Activated effector memory CD4-positive, alpha-beta T cell treated with Interleukin-2 at 50 U/mL for 16 hours (primary cell): ENCODE results near the gene CXCR1.
"Not testable (repeated sequence)": the region's sequence is repeated elsewhere in the genome, so short reads cannot be mapped to it uniquely, and the experiment has no call there.

Experiments
- DNase-seq: peaks from one replicate; pipeline ENCODE4 v3.0.0-alpha.2; 2020

The CXCR1 gene

GRCh38 chr2:218155953-218156479, 10.7 kb downstream of the CXCR1 start:
- no peak for DNase-seq

GRCh38 chr2:218152777-218153176, 14.0 kb downstream of the CXCR1 start:
- no peak for DNase-seq

DNA sequence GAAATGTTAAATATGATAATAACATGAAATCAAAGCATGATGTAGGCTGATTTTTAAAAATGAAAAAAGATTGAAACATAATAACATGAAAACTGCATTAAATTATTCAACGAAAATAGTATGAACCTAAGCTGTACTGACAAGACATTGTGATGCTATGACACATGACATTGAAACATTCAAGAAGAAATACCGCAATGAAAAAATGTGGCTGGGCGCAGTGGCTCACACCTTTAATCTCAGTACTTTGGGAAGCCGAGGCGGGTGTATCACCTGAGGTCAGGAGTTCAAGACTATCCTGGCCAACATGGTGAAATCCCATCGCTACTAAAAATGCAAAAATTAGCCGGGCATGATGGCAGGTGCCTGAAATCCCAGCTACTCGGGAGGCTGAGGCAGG, 14.6 kb downstream of the CXCR1 start:
- no peak for DNase-seq

DNA sequence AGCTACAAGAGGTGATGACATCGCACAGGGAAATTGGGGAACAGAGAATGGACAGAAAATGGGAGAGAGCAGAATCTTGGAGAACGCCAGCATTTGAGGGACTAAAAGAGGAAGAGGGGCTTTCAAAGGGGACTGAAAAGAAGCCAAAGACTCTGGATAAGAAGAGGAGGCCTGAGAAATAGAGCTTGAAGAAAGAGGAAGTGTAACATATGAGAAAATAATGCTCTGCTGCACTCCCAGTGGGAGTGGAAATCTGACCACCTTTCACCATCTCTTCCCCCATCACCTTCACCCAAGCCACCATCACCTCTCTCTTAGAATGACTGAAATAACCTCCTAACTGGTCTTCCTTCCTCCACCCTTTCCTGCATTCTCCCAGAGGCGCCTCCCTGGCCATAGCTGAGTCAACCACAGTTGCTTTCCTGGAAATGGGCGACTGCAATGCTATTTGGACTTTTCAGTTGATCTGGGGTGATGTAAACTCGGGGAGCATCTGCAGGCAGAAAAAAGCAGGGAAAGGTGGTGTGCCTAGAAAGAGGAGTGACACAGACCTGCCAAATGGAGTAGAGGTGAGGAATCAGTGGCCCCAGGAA, 16.8 kb downstream of the CXCR1 start:
- DNase-seq = no peak

DNA sequence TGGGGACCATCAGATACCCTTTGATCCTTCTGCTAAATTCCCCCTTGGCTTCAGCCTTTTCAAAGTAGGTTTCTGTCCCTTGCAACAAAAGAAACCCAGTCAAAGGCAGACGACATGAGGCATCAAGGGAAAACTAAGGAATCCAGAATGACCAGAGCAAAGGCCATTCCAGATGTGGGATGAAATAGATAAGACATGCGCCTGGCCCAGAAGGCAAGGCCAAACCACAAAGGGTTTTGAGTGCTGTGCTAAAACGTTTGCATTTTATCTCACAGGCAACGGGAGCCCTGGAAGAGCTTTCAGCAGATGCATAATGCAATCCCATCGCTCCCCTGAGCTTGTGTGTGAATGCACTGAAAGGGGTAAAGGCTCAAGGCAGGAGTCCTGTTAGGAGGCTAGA, 17.7 kb downstream of the CXCR1 start:
- DNase-seq = no peak

DNA sequence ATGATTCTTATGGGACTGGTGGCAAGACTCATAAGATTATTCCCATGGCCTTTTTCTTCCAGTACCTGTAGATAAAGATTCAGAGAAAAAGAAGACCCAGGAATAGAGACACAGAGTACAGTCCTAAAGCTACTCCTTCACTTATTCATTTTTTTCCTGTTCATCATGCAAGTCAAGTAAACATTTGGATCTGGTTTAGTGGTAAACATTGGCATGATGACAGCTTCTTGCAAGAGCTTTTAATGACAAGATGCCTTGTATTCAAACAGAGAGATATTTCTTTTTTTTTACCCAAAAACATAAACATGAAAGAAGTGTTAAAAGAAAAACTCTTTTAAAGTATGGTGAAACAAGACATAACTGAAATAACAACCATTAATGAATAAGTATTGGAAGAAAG, 20.7 kb downstream of the CXCR1 start:
- no peak for DNase-seq

GRCh38 chr2:218145124-218145523, 21.6 kb downstream of the CXCR1 start:
- DNase-seq = no peak

DNA sequence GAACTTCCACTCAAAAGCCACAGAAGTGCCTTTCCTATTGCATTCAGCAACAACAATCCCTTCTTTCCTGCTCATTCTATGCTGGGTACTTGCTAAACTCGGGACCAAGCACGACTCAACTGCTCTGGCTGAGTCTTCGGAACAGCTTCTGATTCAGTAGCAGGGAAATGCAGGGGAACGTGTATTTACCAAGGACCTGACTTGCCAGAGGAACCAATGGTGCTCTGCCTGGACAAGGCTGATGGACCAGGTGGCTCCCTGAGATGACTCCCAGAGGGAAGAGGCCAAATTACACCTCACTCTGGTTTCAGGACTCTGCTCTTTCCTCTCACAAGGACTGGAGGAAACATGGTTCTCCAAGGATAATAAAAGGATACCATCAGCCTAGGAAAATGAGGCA, 28.7 kb downstream of the CXCR1 start:
- no peak for DNase-seq

DNA sequence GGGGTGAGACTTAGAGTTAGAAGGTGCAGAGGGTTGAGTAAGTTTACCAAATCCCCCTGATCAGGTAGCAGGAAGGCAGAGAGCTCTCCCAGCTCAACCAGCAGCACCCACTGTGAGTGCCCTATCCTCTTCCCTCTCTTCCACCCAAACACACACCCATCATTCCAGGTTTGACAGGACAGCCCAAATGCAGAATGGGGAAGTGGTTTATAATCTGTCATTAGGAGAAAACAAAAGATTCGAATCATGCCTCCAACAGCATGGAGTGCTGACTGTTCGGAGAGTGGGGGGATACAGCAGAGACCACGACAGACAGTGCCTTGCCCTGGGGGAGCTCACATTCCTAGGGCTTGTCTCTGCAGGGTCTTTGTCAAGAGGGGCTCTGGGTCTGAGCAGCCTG, 29.2 kb downstream of the CXCR1 start:
- no peak for DNase-seq

DNA sequence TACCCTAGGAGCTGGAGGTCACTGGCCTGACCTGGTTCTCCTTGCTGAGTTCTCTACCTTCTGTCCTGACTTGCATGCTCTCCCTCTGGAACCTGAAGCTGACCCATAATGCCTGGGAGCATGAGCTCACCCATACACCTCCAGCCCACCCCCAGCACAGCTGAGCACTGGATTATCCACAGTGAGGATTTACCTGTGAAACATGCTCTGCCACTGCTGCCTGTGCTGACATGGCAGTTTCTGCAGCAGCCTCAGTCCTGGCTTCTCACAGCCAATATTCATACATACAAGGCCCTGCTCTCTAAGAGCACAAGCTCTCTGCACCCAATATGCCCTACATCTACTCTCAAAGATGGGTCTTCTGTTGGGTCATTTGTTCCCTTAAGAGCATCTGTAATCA, 35.9 kb downstream of the CXCR1 start:
- no peak for DNase-seq

DNA sequence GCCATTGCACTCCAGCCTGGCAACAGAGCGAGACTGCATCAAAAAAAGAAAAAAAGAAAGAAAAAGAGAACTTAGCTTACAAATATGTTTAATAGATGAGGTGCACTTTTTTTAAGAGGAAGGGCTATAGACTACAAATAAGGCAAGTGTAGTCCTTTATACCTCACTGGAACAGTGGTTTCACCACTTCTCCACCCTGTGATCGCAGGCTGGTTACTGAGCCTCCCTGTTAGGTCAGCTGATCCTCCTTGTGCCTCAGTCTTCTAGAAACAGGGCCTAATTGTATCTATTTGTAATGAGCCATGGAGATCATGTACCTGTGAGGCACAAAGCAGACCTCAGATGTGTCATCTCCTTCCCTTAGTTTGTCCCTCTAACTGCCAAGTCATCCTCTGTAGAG, 36.4 kb downstream of the CXCR1 start:
- DNase-seq = no peak

GRCh38 chr2:218129458-218130135, 37.2 kb downstream of the CXCR1 start:
- no peak for DNase-seq

DNA sequence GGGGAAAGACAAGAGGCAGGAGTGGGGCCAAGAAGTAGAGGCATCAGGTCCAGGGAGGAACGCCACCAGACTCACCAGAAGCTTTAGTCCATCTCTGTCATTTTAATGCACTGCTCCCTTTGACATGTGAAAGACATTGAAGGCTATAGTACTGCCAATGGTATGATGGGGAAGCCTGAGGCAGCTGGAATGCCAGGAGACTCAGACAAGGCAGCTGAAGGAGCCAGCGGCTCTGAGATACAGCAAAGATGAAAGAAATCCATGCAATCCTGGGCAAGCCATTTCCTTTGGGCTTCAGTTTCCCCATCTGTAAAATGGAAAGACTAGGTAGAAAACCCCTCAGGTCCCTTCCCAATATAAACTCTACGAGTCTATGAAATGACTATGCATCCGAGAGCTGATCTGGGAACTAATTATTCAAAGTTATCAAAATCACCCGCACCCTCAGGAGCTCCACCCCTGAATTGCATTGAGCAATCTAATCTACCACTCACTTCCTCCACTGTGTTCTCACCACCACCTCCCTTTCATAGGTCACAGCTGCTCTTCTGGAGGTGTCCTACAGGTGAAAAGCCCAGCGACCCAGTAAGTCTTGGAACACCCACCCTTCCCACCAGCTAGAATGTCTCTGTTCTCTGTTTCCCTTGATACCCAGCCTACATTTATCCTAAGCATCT, 37.8 kb downstream of the CXCR1 start:
- DNase-seq = no peak

GRCh38 chr2:218127929-218128455, 38.8 kb downstream of the CXCR1 start:
- no peak for DNase-seq

GRCh38 chr2:218125626-218126080, 41.1 kb downstream of the CXCR1 start, which contains the start of gene CXCR2:
Gene CXCR2 (plus strand): TSS chr2:218126028. CDS start chr2:218134802, 8,774 bp downstream.
- DNase-seq = no peak

GRCh38 chr2:218125095-218125494, 41.7 kb downstream of the CXCR1 start:
- DNase-seq = no peak

DNA sequence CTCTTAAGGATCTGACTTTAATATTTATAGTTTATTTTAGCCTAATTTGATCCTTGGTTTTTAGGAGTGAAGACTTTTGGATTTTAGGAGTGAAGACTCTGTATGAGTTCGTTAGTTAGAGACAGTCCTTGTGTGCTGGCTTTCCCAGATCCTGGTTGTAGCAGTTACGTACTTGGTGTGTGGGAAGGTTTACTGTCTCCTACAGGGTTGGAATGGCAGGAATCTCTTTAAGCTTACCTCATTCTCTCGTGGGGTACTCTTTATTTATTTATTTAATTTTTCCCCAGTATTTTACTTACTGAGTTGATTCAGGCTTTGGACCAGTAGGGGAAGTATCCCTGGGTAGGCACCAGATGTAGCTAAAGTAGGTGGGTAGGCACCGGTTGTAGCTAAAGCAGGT, 42.8 kb downstream of the CXCR1 start:
- DNase-seq = no peak

DNA sequence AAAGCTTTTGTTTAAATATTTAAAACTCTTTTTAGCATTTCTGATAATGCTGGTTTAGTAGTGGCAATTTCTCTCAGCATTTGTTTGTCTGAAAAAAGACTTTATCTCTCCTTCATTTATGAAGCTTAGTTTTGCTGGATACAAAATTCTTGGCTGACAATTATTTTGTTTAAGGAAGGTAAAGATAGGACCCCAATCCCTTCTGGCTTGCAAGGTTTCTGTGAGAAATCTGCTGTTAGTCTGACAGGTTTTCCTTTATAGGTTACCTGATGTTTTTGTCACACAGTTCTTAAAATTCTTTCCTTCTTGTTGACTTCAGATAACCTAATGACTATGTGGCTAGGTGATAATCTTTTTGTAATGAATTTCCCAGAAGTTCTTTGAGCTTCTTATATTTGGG, 44.5 kb downstream of the CXCR1 start:
- not testable (repeated sequence) for DNase-seq

- DNase-seq = not testable (repeated sequence)
Measured at GRCh38 chr2:218121789-218122188, 45.0 kb downstream of the CXCR1 start.
